Colonic mucosa (tissue), 4 donors: ENCODE results near the gene DLGAP4. TPM values are rescaled to one million over a fixed set of nuclear protein-coding genes. Genes with fewer than 3 reads are reported as not detected.

ENCODE experiments used
- DNase-seq: peaks from one replicate; pipeline ENCODE4 v3.0.0-alpha.2; 2020
- H3K27ac ChIP-seq: fragments of 200-600 bp; one replicate; pipeline ENCODE4 v1.8.0; 2021
- H3K27me3 ChIP-seq: fragments of 200-600 bp; one replicate; pipeline ENCODE4 v1.8.0; 2021
- H3K36me3 ChIP-seq: fragments of 200-600 bp; one replicate; pipeline ENCODE4 v1.8.0; 2021
- H3K4me1 ChIP-seq: fragments of 200-600 bp; one replicate; pipeline ENCODE4 v1.8.0; 2021; ENCODE audit warnings: mild to moderate bottlenecking
- H3K4me3 ChIP-seq: fragments of 200-600 bp; one replicate; pipeline ENCODE4 v1.8.0; 2021
- H3K9ac ChIP-seq, 2 donors: one replicate each; pipeline ENCODE4 v1.7.0; 2013; ENCODE audit warnings: control low read depth in 2 of 2, low read depth in 2 of 2, low read length in 2 of 2
- H3K9me3 ChIP-seq: fragments of 200-600 bp; one replicate; pipeline ENCODE4 v1.8.0; 2021
- CTCF ChIP-seq: fragments of 200-600 bp; IDR thresholded peaks from one replicate; pipeline ENCODE4 v1.8.0; 2022; ENCODE audit warnings: antibody characterized with exemption, mild to moderate bottlenecking
- intact Hi-C: fragments of 100-400 bp; cut with DNase I; formaldehyde crosslinking; loops from one replicate; pipeline ENCODE4 v1.14.1; 2022
- total RNA-seq, 2 donors: library from RNA; stranded (reverse); fragmentation: NEBNext Ultra II Directional in 1 of 2; extraction: Animal tissue kit (Norgen Biotek cat#: 25700) in 1 of 2; gene quantifications; one replicate each; pipeline ENCODE4 v1.2.1, GENCODE V29; 2021
- donor health status: healthy.
- donor health status: DM: no; HTN: no; CAD: no.
- donor health status: DM: no; HTN: no; CAD: no.

The DLGAP4 gene
- total RNA-seq, 2 donors from 2014 or later = 43.1 to 48.6 TPM

GRCh38 chr20:36497856-36498255, 191.7 kb downstream of the DLGAP4 start:
- peaks cover 6% of the 10 kb centered on the region for H3K36me3 ChIP-seq
- no peak for DNase-seq

GRCh38 chr20:36498386-36499179, 192.4 kb downstream of the DLGAP4 start:
- no peaks in the 10 kb centered on the region for H3K4me1 ChIP-seq
- no peaks in the 10 kb centered on the region for H3K9me3 ChIP-seq
- no peak for TF ChIP-seq CTCF
- no peak overlapping the region for H3K27ac ChIP-seq
- peaks cover 6% of the 10 kb centered on the region for H3K36me3 ChIP-seq
- intact Hi-C loops = no loop called here
- H3K9ac ChIP-seq = no peak overlapping the region
- H3K27me3 ChIP-seq = no peaks in the 10 kb centered on the region
- no peak overlapping the region for H3K4me3 ChIP-seq
- no peak for DNase-seq

More at GRCh38 chr20:36497856-36498255, 191.7 kb downstream of the DLGAP4 start:
- Histone ChIP-seq H3K9ac (no peak overlapping the region), H3K4me1 (no peaks in the 10 kb centered on the region), H3K27me3 (no peaks in the 10 kb centered on the region), H3K9me3 (no peaks in the 10 kb centered on the region), H3K4me3 (no peak overlapping the region), H3K27ac (no peak overlapping the region)
- intact Hi-C loops = no loop called here
- no peak for TF ChIP-seq CTCF

GRCh38 chr20:36499211-36499610, 193.1 kb downstream of the DLGAP4 start:
- DNase-seq = no peak
- no peak overlapping the region for H3K4me3 ChIP-seq
- no peaks in the 10 kb centered on the region for H3K27me3 ChIP-seq
- H3K36me3 ChIP-seq = peaks cover 6% of the 10 kb centered on the region
- TF ChIP-seq CTCF = no peak
- H3K9me3 ChIP-seq = no peaks in the 10 kb centered on the region
- intact Hi-C loops = no loop called here
- H3K9ac ChIP-seq = no peak overlapping the region
- H3K27ac ChIP-seq = no peak overlapping the region
- no peaks in the 10 kb centered on the region for H3K4me1 ChIP-seq

GRCh38 chr20:36499723-36500501, 193.8 kb downstream of the DLGAP4 start:
- H3K4me3 ChIP-seq = no peak overlapping the region
- TF ChIP-seq CTCF = no peak
- no peaks in the 10 kb centered on the region for H3K4me1 ChIP-seq
- no peaks in the 10 kb centered on the region for H3K27me3 ChIP-seq
- no peak overlapping the region for H3K9ac ChIP-seq
- intact Hi-C loops = no loop called here
- DNase-seq = no peak
- H3K9me3 ChIP-seq = no peaks in the 10 kb centered on the region
- H3K36me3 ChIP-seq = peaks cover 6% of the 10 kb centered on the region
- H3K27ac ChIP-seq = no peak overlapping the region

DNA sequence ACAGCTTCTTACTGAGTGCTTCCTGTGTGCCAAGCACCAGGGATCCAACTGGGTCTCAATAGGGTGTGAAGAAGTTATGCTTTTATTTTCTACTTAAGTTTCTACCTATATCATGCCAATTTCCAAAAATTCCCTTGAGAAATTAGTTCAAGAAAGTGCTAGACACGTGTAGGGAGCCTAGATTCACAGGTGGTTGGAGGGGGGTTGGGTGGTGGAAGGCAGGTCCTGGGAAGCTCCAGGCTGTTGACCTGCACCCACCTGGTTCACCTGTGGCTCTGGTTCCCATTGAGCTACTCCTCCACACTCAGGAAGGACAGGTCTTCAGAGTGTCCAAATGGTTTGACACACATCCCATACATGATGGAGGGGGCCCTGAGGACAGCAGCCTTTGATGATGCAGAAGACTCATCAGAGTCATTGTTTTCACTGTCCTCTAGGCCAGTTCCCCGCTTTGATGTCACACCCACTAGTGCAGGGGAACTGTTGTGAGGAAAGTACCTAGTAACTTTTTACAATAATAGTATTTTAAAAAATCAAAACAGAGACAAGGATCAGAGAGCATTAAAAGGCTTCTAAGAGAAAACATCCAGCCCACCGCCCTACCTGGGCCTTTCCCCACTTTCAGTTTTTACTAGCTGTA, 195.3 kb downstream of the DLGAP4 start:
- Histone ChIP-seq H3K27ac (no peak overlapping the region), H3K36me3 (peaks cover 6% of the 10 kb centered on the region)

More for the DNA sequence above, 195.3 kb downstream of the DLGAP4 start:
- no peaks in the 10 kb centered on the region for H3K27me3 ChIP-seq
- H3K9me3 ChIP-seq = no peaks in the 10 kb centered on the region
- DNase-seq = no peak
- no peak for TF ChIP-seq CTCF
- H3K4me1 ChIP-seq = no peaks in the 10 kb centered on the region
- H3K9ac ChIP-seq = no peak overlapping the region
- no peak overlapping the region for H3K4me3 ChIP-seq
- intact Hi-C loops = no loop called here
